OCI-LY3 (cell line): Measurements from ENCODE around the gene POLR1G.

Source experiments
- H2AFZ ChIP-seq: fragments of 200-600, 300-600 bp; shearing (Covaris generic); 2 replicates; pipeline ENCODE4 v1.6.0; 2014; ENCODE audit warnings: antibody characterized with exemption, low read depth, low read length
- H3K27ac ChIP-seq: fragments of 200-600, 300-600 bp; sonication (generic); 2 replicates; pipeline ENCODE4 v1.5.1; 2014; ENCODE audit warnings: mild to moderate bottlenecking, low read length, moderate library complexity, mixed read lengths
- H3K27me3 ChIP-seq: fragments of 200-600, 300-600 bp; sonication (generic); 2 replicates; pipeline ENCODE4 v1.6.1; 2014; ENCODE audit warnings: low read depth, low read length, mixed read lengths
- H3K36me3 ChIP-seq: fragments of 200-600, 300-600 bp; sonication (generic); replicated peaks from 2 replicates; pipeline ENCODE3; 2014; ENCODE audit warnings: low read depth, low read length, mixed read lengths
- H3K4me1 ChIP-seq: fragments of 300-600, 200-600 bp; sonication (generic); 2 replicates; pipeline ENCODE4 v1.6.1; 2014; ENCODE audit warnings: low read length, mixed read lengths
- H3K4me2 ChIP-seq: fragments of 200-600, 300-600 bp; sonication (generic); 2 replicates; pipeline ENCODE4 v1.6.1; 2014; ENCODE audit warnings: low read length, mixed read lengths
- H3K4me3 ChIP-seq: fragments of 300-600, 200-600 bp; sonication (generic); 2 replicates; pipeline ENCODE4 v1.5.1; 2014; ENCODE audit warnings: antibody characterized with exemption, mild to moderate bottlenecking, low read length, moderate library complexity
- H3K79me2 ChIP-seq: fragments of 300-600, 200-600 bp; shearing (Covaris generic); 2 replicates; pipeline ENCODE4 v1.6.1; 2014; ENCODE audit warnings: mild to moderate bottlenecking, low read length, mixed read lengths
- H3K9ac ChIP-seq: fragments of 300-600, 200-600 bp; shearing (Covaris generic); 2 replicates; pipeline ENCODE4 v1.6.0; 2014; ENCODE audit warnings: mild to moderate bottlenecking, low read length, moderate library complexity
- H3K9me3 ChIP-seq: fragments of 200-600, 300-600 bp; shearing (Covaris generic); 2 replicates; pipeline ENCODE4 v1.6.1; 2014; ENCODE audit warnings: low read length, mixed read lengths; ENCODE audit not compliant: insufficient read depth
- H4K20me1 ChIP-seq: fragments of 200-600, 300-600 bp; sonication (generic); 2 replicates; pipeline ENCODE4 v1.6.1; 2016; ENCODE audit warnings: low read length, mixed read lengths; ENCODE audit not compliant: insufficient read depth
- EZH2phosphoT487 ChIP-seq: fragments of 200-600 bp; shearing (Covaris generic); IDR thresholded peaks from 2 replicates; pipeline ENCODE4 v1.6.1; 2018; ENCODE audit warnings: antibody characterized with exemption, mixed run types, low read depth
- TF ChIP-seq, protein P1 (sequence below): fragments of 200-600, 300-600 bp; sonication (generic); IDR thresholded peaks from 2 replicates; pipeline ENCODE4 v1.5.1; 2014; ENCODE audit warnings: antibody characterized with exemption, low read length, low read depth

The POLR1G gene

DNA sequence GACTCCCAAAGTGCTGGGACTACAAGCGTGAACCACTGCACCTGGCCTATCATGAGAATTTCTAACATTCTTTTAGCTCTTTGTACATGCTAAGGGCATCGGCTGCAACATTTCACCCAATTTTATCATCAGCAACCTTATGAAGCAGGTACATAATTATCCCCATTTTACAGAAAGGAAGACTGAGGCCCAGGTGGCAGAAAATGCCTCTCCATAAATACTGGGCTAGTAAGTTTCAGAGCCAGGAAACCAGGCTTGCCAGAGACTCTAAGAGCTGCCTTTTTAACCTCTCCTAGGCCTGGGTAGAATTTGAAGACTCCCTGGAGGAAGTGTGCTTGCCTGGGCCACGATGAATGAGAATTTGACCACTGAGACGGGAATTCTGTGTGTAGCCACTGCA is 38.3 kb upstream of the POLR1G start:
- H3K36me3 ChIP-seq = peaks cover 18% of the 10 kb centered on the region
- no peaks in the 10 kb centered on the region for H3K27me3 ChIP-seq
- H3K9me3 ChIP-seq = no peaks in the 10 kb centered on the region
- no peak overlapping the region for H3K4me2 ChIP-seq
- no peak overlapping the region for H3K9ac ChIP-seq
- no peak overlapping the region for H2AFZ ChIP-seq
- H3K79me2 ChIP-seq = peaks cover 23% of the 10 kb centered on the region
- peaks cover 13% of the 10 kb centered on the region; the same call in 1 of the 2 replicates for H3K4me1 ChIP-seq
- TF ChIP-seq, protein P1, sequence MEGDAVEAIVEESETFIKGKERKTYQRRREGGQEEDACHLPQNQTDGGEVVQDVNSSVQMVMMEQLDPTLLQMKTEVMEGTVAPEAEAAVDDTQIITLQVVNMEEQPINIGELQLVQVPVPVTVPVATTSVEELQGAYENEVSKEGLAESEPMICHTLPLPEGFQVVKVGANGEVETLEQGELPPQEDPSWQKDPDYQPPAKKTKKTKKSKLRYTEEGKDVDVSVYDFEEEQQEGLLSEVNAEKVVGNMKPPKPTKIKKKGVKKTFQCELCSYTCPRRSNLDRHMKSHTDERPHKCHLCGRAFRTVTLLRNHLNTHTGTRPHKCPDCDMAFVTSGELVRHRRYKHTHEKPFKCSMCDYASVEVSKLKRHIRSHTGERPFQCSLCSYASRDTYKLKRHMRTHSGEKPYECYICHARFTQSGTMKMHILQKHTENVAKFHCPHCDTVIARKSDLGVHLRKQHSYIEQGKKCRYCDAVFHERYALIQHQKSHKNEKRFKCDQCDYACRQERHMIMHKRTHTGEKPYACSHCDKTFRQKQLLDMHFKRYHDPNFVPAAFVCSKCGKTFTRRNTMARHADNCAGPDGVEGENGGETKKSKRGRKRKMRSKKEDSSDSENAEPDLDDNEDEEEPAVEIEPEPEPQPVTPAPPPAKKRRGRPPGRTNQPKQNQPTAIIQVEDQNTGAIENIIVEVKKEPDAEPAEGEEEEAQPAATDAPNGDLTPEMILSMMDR = no peak
- TF ChIP-seq EZH2phosphoT487 = no peak
- H3K27ac ChIP-seq = no peak overlapping the region
- no peaks in the 10 kb centered on the region for H4K20me1 ChIP-seq
- H3K4me3 ChIP-seq = no peak overlapping the region

DNA sequence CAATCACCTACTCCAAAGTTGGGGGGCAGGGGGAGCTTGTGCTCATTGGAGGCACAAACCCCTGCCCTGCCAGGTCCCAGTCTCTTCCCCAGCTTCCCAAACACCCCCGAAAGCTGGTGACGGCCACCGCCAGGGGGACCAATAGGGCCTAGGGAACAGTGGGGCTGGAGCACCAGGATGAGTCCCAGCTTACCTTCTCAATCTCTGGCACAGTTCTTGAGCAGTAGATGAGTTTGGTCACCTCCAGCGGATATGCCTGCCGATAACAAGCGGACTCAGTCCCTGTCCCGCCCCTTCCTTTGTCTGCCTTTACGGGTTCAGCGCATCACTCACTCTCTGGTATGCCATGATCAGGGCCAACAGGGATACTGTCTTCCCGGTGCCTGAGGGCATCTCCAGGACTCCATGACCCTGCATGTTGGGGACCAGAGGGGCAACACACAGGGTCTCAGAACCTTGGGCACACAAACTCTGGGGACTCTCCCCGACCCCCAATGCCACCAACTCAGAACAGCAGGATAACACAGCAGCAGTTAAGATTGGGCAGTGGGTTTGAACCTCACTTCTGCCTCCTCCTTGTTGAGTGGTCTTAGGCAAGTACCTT is 37.6 kb upstream of the POLR1G start:
- H4K20me1 ChIP-seq = no peaks in the 10 kb centered on the region
- H3K36me3 ChIP-seq = peaks cover 13% of the 10 kb centered on the region
- peaks cover 23% of the 10 kb centered on the region for H3K79me2 ChIP-seq
- TF ChIP-seq, protein P1 = no peak
- no peak for TF ChIP-seq EZH2phosphoT487
- H3K27me3 ChIP-seq = no peaks in the 10 kb centered on the region
- H2AFZ ChIP-seq = no peak overlapping the region
- H3K4me2 ChIP-seq = peak overlapping the region; percentile 85
- H3K9ac ChIP-seq = no peak overlapping the region
- no peaks in the 10 kb centered on the region for H3K9me3 ChIP-seq
- no peak overlapping the region for H3K27ac ChIP-seq
- H3K4me3 ChIP-seq = 0 out of 2 replicates have a peak overlapping the region, but pooled peaks have one; percentile 83
- peaks cover 13% of the 10 kb centered on the region; the same call in 1 of the 2 replicates for H3K4me1 ChIP-seq

DNA sequence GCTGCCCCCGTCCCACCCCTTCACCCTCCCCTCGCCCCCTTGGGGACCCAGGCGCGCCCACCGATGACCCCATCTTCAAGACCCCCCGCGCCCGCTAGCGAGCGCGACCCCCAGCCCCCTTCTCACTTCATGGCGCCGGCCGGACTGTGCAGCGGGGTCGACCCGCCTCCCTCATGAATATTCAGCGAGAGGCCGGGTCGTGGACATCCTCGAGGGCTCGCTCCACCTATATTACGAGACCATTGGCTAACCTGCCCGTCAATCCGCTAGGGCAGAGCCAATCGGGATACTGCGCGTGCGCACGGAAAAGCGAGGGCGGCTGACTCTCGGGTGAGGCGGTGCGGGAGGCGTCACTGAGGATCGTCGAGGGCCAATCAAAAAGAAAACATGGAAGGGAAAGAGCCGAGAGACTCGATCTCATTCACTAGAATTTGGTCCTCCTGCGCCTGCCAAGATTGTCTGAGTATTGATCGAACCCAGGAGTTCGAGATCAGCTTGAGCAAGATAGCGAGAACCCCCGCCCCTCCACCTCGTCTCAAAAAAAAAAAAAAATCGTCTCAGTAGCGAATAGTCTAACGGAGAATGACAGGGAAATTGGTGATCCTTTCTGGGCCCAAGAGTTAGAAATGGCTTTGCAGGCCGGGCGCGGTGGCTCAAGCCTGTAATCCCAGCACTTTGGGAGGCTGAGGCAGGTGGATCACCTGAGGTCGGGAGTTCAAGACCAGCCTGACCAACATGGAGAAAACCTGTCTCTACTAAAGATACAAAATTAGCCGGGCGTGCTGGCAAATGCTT is 35.8 kb upstream of the POLR1G start, which contains the start of gene ERCC2:
TSS of gene ERCC2 (minus strand) at position 164 of the 795 bp plus-strand sequence. CDS start at position 131, 33 bp downstream.
- no peak for TF ChIP-seq EZH2phosphoT487
- TF ChIP-seq, protein P1 = no peak
- no peaks in the 10 kb centered on the region for H3K27me3 ChIP-seq
- H3K4me1 ChIP-seq = peaks cover 13% of the 10 kb centered on the region; the same call in 1 of the 2 replicates
- H2AFZ ChIP-seq = peak within 1 kb of the TSS; percentile 54; the same call in 1 of the 2 replicates
- H3K4me2 ChIP-seq = peak within 1 kb of the TSS; percentile 85
- peaks cover 12% of the 10 kb centered on the region for H3K36me3 ChIP-seq
- peak within 1 kb of the TSS; percentile 82 for H3K9ac ChIP-seq
- H3K4me3 ChIP-seq = peak within 1 kb of the TSS; percentile 83
- H3K27ac ChIP-seq = peak within 1 kb of the TSS; percentile 79
- no peaks in the 10 kb centered on the region for H3K9me3 ChIP-seq
- no peaks in the 10 kb centered on the region for H4K20me1 ChIP-seq
- peaks cover 23% of the 10 kb centered on the region for H3K79me2 ChIP-seq
